Liver (tissue), 9 donors: ENCODE data around the gene RAP1GAP2. TPM values are rescaled to one million over a fixed set of nuclear protein-coding genes. Genes with fewer than 3 reads are reported as not detected.

ENCODE experiments used
- DNase-seq: peaks from one replicate; pipeline ENCODE4 v3.0.0-alpha.2; 2017; ENCODE audit warnings: low spot score
- H3K27ac ChIP-seq, 2 donors: one replicate each; pipeline ENCODE4 v1.7.0; 2013; ENCODE audit warnings: inconsistent platforms in 2 of 2, low read length in 2 of 2, control low read depth in 1 of 2, low read depth in 1 of 2, mild to moderate bottlenecking in 1 of 2
- H3K27me3 ChIP-seq, 4 donors: one replicate each; pipeline versions ENCODE4 v1.6.1 to v1.7.0; 2013; ENCODE audit warnings: low read length in 3 of 4, inconsistent platforms in 1 of 4, mild to moderate bottlenecking in 1 of 4, moderate library complexity in 1 of 4; ENCODE audit not compliant: control insufficient read depth in 4 of 4, insufficient read depth in 4 of 4
- H3K36me3 ChIP-seq, 4 donors: one replicate each; pipeline versions ENCODE4 v1.6.1 to v1.7.0; 2013; ENCODE audit warnings: low read length in 3 of 4, mild to moderate bottlenecking in 3 of 4, low read depth in 1 of 4, moderate library complexity in 1 of 4; ENCODE audit not compliant: control insufficient read depth in 4 of 4, insufficient read depth in 3 of 4
- H3K4me1 ChIP-seq, 4 donors: one replicate each; pipeline versions ENCODE4 v1.6.1 to v1.7.0; 2013; ENCODE audit warnings: low read length in 3 of 4, mild to moderate bottlenecking in 3 of 4, moderate library complexity in 1 of 4; ENCODE audit not compliant: control insufficient read depth in 4 of 4, insufficient read depth in 4 of 4
- H3K4me3 ChIP-seq, 3 donors: one replicate each; pipeline versions ENCODE4 v1.6.1 to v1.7.0; 2013; ENCODE audit warnings: low read length in 3 of 3, control low read depth in 1 of 3, low read depth in 1 of 3, mild to moderate bottlenecking in 1 of 3
- H3K9ac ChIP-seq, 2 donors: one replicate each; pipeline ENCODE4 v1.7.0; 2013; ENCODE audit warnings: low read length in 2 of 2, mild to moderate bottlenecking in 2 of 2, moderate library complexity in 2 of 2, control low read depth in 1 of 2, low read depth in 1 of 2
- H3K9me3 ChIP-seq, 4 donors: one replicate each; pipeline versions ENCODE4 v1.6.1 to v1.7.0; 2013; ENCODE audit warnings: low read length in 3 of 4; ENCODE audit not compliant: control insufficient read depth in 4 of 4
- ATF3 ChIP-seq: IDR thresholded peaks from 2 replicates; pipeline ENCODE4 v1.6.1; 2016; ENCODE audit warnings: antibody characterized with exemption
- EGR1 ChIP-seq, 2 donors: IDR thresholded peaks; 2 replicates each; pipeline ENCODE4 v1.6.1; 2016 to 2018; ENCODE audit warnings: antibody characterized with exemption in 2 of 2, low read depth in 2 of 2
- FOXA1 ChIP-seq: IDR thresholded peaks from 2 replicates; pipeline ENCODE4 v1.6.1; 2016; ENCODE audit warnings: antibody characterized with exemption
- GABPA ChIP-seq, 2 donors: IDR thresholded peaks in 1 of 2; conservative IDR thresholded peaks in 1 of 2; 2 replicates each; pipeline ENCODE4 v1.6.1; 2016; ENCODE audit warnings: antibody characterized with exemption in 2 of 2, mild to moderate bottlenecking in 1 of 2, moderate library complexity in 1 of 2
- HNF4A ChIP-seq, 2 donors: conservative IDR thresholded peaks; 2 replicates each; pipeline ENCODE4 v1.6.1; 2016; ENCODE audit warnings: antibody characterized with exemption in 2 of 2, mild to moderate bottlenecking in 2 of 2
- HNF4G ChIP-seq: IDR thresholded peaks from 2 replicates; pipeline ENCODE4 v1.6.1; 2016; ENCODE audit warnings: antibody characterized with exemption
- JUND ChIP-seq, 2 donors: IDR thresholded peaks; 2 replicates each; pipeline ENCODE4 v1.6.1; 2016; ENCODE audit warnings: antibody characterized with exemption in 2 of 2
- MAX ChIP-seq: IDR thresholded peaks from 2 replicates; pipeline ENCODE4 v1.6.1; 2016; ENCODE audit warnings: antibody characterized with exemption
- NR2F2 ChIP-seq: IDR thresholded peaks from 2 replicates; pipeline ENCODE4 v1.6.1; 2016; ENCODE audit warnings: antibody characterized with exemption
- RAD21 ChIP-seq, 2 donors: IDR thresholded peaks; 2 replicates each; pipeline ENCODE4 v1.6.1; 2016; ENCODE audit warnings: antibody characterized with exemption in 2 of 2, mild to moderate bottlenecking in 2 of 2
- RXRA ChIP-seq, 2 donors: IDR thresholded peaks; 2 replicates each; pipeline ENCODE4 v1.6.1; 2017 to 2018; ENCODE audit warnings: antibody characterized with exemption in 2 of 2, mild to moderate bottlenecking in 1 of 2
- TAF1 ChIP-seq: conservative IDR thresholded peaks from 2 replicates; pipeline ENCODE4 v1.6.1; 2016; ENCODE audit warnings: antibody characterized with exemption, mild to moderate bottlenecking
- YY1 ChIP-seq: IDR thresholded peaks from 2 replicates; pipeline ENCODE4 v1.6.1; 2016; ENCODE audit warnings: antibody characterized with exemption, mild to moderate bottlenecking
- WGBS: extraction: QIAGEN DNeasy Blood & Tissue Kit; methylation state at CpG from one replicate; pipeline ENCODE4 v1.1.7; 2013; 5-methylcytosine and 5-hydroxymethylcytosine counted together
- polyA plus RNA-seq, 2 donors: library from polyadenylated mRNA; stranded (reverse) in 1 of 2; unstranded in 1 of 2; fragments of 200-250 nt in 1 of 2; fragments of >200 nt in 1 of 2; fragmentation: Nextera tagmentation in 1 of 2; extraction: Ambion mirVana in 1 of 2; gene quantifications; one replicate each; pipeline versions ENCODE4 v1.2.1 to v1.2.3, GENCODE V29; 2013 to 2015
- total RNA-seq, 2 donors: library from RNA; depleted of rRNA; stranded (reverse); fragments of >200 nt; gene quantifications; one replicate each; pipeline ENCODE4 v1.2.3, GENCODE V29; 2014
- TF ChIP-seq, protein P1 (sequence below): IDR thresholded peaks from 2 replicates; pipeline ENCODE4 v1.6.1; 2016; ENCODE audit warnings: antibody characterized with exemption, mild to moderate bottlenecking
- TF ChIP-seq, protein P2 (sequence below): fragments of 150-350 bp; IDR thresholded peaks from 2 replicates; pipeline ENCODE4 v1.5.1; 2017; ENCODE audit warnings: improper control_type of control experiment, low read depth, low read length; ENCODE audit not compliant: missing input control
- TF ChIP-seq, protein P3 (sequence below): IDR thresholded peaks from 2 replicates; pipeline ENCODE4 v1.6.1; 2016; ENCODE audit warnings: antibody characterized with exemption
- donor health status: healthy.
- donor health status: healthy.
- donor health status: healthy.
- donor health status: healthy.
- donor health status: healthy.

Gene RAP1GAP2
- total and polyA plus RNA-seq, 4 donors: 0.56 to 1.7 (median 1.1) TPM

DNA sequence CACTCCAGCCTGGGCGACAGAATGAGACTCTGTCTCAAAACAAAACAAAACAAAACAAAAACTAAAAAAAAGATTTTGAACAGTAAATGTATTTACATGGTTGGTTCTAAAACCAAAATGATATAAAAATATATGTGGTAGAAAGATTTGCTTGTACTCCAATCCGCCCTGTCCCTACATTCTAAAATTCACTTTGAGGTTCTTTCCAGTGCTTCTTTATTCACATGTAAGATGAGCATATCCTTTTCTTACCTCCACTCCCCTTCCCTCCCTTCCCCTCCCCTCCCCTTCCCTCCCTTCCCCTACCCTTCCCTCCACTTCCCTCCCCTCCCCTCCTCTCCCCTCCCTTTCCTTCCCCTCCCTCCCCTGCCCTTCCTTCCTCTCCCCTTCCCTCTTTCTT lies 34.4 kb downstream of the RAP1GAP2 start:
- no peaks in the 10 kb centered on the region for H3K27me3 ChIP-seq
- no peak overlapping the region for H3K27ac ChIP-seq
- H3K9ac ChIP-seq: no peak overlapping the region
- TF ChIP-seq JUND (IDR thresholded peaks at IDR 0.05) (no peak), RXRA (IDR thresholded peaks at IDR 0.05) (no peak), HNF4A (conservative IDR thresholded peaks at IDR 0.05) (no peak), GABPA (IDR thresholded peaks at IDR 0.05 in 1 of 2, conservative IDR thresholded peaks at IDR 0.05 in 1 of 2) (no peak), TAF1 (no peak), NR2F2 (no peak), EGR1 (IDR thresholded peaks at IDR 0.05; ENCODE audit: low read depth in 2 of 2) (no peak), FOXA1 (no peak), ATF3 (no peak), RAD21 (IDR thresholded peaks at IDR 0.05) (no peak)
- TF ChIP-seq, protein P1, sequence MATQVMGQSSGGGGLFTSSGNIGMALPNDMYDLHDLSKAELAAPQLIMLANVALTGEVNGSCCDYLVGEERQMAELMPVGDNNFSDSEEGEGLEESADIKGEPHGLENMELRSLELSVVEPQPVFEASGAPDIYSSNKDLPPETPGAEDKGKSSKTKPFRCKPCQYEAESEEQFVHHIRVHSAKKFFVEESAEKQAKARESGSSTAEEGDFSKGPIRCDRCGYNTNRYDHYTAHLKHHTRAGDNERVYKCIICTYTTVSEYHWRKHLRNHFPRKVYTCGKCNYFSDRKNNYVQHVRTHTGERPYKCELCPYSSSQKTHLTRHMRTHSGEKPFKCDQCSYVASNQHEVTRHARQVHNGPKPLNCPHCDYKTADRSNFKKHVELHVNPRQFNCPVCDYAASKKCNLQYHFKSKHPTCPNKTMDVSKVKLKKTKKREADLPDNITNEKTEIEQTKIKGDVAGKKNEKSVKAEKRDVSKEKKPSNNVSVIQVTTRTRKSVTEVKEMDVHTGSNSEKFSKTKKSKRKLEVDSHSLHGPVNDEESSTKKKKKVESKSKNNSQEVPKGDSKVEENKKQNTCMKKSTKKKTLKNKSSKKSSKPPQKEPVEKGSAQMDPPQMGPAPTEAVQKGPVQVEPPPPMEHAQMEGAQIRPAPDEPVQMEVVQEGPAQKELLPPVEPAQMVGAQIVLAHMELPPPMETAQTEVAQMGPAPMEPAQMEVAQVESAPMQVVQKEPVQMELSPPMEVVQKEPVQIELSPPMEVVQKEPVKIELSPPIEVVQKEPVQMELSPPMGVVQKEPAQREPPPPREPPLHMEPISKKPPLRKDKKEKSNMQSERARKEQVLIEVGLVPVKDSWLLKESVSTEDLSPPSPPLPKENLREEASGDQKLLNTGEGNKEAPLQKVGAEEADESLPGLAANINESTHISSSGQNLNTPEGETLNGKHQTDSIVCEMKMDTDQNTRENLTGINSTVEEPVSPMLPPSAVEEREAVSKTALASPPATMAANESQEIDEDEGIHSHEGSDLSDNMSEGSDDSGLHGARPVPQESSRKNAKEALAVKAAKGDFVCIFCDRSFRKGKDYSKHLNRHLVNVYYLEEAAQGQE: no peak
- TF ChIP-seq, protein P2, sequence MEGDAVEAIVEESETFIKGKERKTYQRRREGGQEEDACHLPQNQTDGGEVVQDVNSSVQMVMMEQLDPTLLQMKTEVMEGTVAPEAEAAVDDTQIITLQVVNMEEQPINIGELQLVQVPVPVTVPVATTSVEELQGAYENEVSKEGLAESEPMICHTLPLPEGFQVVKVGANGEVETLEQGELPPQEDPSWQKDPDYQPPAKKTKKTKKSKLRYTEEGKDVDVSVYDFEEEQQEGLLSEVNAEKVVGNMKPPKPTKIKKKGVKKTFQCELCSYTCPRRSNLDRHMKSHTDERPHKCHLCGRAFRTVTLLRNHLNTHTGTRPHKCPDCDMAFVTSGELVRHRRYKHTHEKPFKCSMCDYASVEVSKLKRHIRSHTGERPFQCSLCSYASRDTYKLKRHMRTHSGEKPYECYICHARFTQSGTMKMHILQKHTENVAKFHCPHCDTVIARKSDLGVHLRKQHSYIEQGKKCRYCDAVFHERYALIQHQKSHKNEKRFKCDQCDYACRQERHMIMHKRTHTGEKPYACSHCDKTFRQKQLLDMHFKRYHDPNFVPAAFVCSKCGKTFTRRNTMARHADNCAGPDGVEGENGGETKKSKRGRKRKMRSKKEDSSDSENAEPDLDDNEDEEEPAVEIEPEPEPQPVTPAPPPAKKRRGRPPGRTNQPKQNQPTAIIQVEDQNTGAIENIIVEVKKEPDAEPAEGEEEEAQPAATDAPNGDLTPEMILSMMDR: no peak
- no peaks in the 10 kb centered on the region for H3K36me3 ChIP-seq
- DNase-seq: no peak
- peaks cover 0 to 2% (median 0%) of the 10 kb centered on the region in 4 donors for H3K4me1 ChIP-seq
- no peaks in the 10 kb centered on the region for H3K9me3 ChIP-seq
- 49% methylated on average over 2 of the region's 2 CpGs for WGBS
- H3K4me3 ChIP-seq: no peak overlapping the region

DNA sequence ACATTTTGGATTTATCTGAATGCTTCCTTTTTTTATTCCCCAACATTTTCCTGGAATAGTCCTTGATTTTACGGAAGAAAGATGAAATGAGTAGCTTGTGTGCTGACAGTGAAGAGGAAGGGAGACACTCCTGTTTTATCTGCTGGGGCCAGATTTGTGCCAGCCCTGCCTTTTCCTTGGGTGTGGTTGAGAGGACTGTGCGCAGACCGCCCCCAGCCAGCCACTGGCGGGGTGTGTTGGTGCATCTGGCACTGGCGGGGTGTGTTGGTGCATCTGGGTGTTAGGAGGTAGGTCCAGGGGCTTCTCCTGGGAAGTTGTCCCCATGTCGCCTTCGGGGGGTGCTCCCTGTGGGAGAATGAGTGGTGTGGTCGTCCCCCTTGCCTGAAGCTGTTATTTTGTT lies 39.5 kb downstream of the RAP1GAP2 start:
- Histone ChIP-seq H3K9me3 (no peaks in the 10 kb centered on the region), H3K36me3 (no peaks in the 10 kb centered on the region), H3K9ac (no peak overlapping the region), H3K27ac (no peak overlapping the region), H3K4me1 (no peaks in the 10 kb centered on the region), H3K4me3 (no peak overlapping the region), H3K27me3 (no peaks in the 10 kb centered on the region)
- 80% methylated on average over 8 of the region's 8 CpGs for WGBS
- no peak for TF ChIP-seq GABPA (IDR thresholded peaks at IDR 0.05 in 1 of 2, conservative IDR thresholded peaks at IDR 0.05 in 1 of 2)
- TF ChIP-seq MAX: no peak
- TF ChIP-seq TAF1: no peak
- no peak for TF ChIP-seq YY1
- no peak for TF ChIP-seq HNF4A (conservative IDR thresholded peaks at IDR 0.05)
- TF ChIP-seq, protein P3, sequence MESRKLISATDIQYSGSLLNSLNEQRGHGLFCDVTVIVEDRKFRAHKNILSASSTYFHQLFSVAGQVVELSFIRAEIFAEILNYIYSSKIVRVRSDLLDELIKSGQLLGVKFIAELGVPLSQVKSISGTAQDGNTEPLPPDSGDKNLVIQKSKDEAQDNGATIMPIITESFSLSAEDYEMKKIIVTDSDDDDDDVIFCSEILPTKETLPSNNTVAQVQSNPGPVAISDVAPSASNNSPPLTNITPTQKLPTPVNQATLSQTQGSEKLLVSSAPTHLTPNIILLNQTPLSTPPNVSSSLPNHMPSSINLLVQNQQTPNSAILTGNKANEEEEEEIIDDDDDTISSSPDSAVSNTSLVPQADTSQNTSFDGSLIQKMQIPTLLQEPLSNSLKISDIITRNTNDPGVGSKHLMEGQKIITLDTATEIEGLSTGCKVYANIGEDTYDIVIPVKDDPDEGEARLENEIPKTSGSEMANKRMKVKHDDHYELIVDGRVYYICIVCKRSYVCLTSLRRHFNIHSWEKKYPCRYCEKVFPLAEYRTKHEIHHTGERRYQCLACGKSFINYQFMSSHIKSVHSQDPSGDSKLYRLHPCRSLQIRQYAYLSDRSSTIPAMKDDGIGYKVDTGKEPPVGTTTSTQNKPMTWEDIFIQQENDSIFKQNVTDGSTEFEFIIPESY: no peak
- no peak for TF ChIP-seq ATF3
- no peak for TF ChIP-seq HNF4G
- TF ChIP-seq, protein P2: no peak
- no peak for TF ChIP-seq EGR1 (IDR thresholded peaks at IDR 0.05; ENCODE audit: low read depth in 2 of 2)
- TF ChIP-seq, protein P1: no peak
- no peak for TF ChIP-seq RXRA (IDR thresholded peaks at IDR 0.05)
- no peak for DNase-seq
